Measurements from ENCODE around the gene IL15.
"Not testable (repeated sequence)": the region's sequence is repeated elsewhere in the genome, so short reads cannot be mapped to it uniquely, and the experiment has no call there.

Gene IL15

DNA sequence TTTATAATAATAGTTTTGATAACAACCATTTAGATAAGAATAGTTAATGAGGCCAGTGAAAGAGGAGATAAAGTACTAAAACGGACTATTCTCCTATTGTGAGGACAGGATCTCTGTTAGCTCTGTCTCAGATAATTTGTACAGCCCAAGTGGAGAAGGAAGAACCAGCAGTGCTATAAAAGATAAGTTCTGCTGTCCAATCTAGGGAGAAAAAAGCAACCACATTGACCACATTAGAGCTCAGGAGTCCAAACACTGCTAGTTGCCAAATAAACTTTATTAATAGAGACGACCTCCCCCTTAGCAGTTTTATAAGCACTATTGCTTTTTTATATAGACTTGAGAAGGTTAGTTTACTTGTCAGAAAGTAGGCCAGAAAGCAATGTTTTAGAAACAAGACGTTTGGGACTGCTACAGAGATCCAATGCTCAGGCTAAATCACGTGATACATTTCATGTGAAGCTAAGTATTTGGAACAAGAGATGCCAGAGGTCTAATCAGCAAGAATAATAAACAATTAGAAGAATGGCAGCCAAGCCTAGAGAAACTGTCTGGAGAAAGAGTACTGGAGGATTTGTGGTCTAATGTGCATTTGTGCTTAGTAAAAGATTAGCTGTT is 15.9 kb downstream of the IL15 start:
- DNase-seq: no peak

GRCh38 chr4:141654098-141654497 is 17.7 kb downstream of the IL15 start:
- no peak for DNase-seq

- no peak for DNase-seq
Observed at GRCh38 chr4:141656031-141656430, 19.6 kb downstream of the IL15 start.

DNA sequence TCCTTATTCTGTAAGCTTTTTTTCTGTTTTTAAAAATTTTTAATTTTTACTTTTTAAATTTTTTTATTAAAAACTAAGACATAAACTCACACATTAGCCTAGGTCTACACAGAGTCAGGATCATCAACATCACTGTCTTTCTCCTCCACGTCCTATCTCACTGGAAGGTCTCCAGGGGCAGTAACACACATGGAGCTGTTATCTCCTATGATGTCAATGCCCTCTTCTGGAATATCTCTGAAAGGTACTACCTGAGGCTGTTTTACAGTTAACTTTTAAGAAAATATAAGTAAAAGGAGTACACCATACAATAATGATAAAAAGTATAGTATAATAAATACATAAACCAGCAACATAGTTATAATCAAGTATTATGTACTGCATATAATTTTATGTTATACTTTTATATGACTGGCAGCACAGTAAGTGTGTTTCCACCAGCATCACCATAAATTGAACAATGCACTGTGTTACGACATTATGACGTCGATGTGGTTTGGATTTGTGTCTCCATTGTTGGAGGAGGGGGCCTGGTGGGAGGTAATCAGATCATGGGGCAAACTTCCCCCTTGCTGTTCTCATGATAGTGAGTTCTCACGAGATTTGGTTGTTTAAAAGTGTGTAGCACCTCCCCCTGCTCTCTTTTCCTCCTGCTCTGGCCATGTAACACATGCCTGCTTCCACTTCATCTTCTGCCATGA is 21.3 kb downstream of the IL15 start:
- no peak for DNase-seq

- DNase-seq: no peak
Observed at GRCh38 chr4:141658309-141658708, 21.9 kb downstream of the IL15 start.

GRCh38 chr4:141659539-141659938 is 23.2 kb downstream of the IL15 start:
- no peak for DNase-seq

GRCh38 chr4:141660880-141661279 is 24.5 kb downstream of the IL15 start:
- no peak for DNase-seq

GRCh38 chr4:141668200-141668910 is 32.0 kb downstream of the IL15 start:
- no peak for DNase-seq

DNA sequence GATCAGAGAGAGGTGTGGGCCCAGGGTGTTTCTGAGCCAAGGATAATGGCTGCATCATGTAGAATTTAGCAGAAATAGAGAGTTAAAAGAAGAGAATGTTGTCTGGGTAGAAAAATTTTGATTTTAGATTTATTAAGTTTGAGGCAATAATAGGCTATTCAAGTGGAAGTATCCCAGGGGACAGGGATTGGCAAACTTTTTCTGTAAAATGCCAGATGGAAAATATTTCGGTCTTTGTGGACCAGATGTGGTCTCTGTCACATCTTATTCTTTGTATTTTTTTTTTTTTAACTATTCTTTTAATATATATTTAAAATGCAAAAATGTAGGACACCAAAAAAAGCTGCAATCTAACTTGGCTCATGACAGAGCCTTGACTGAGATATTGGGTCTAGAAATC is 33.1 kb downstream of the IL15 start:
- no peak for DNase-seq

DNA sequence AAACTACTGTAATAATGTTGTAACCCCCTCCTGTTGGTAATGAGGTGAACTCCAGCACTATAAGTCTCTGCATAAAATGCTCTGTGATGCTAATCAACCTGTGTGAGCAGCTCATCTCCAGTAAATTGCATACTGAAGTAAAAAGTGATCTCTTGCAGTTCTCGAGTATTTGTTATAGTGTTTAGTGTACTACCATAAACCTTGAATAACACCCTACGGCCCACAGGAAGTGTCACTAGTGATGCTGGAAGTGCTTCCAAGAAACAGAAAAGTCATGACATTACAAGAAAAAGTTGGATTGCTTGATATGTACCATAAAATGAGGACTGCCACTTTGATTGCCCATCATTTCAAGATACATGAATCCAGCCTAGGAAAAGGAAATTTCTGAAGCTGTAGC is 39.0 kb downstream of the IL15 start:
- no peak for DNase-seq

DNA sequence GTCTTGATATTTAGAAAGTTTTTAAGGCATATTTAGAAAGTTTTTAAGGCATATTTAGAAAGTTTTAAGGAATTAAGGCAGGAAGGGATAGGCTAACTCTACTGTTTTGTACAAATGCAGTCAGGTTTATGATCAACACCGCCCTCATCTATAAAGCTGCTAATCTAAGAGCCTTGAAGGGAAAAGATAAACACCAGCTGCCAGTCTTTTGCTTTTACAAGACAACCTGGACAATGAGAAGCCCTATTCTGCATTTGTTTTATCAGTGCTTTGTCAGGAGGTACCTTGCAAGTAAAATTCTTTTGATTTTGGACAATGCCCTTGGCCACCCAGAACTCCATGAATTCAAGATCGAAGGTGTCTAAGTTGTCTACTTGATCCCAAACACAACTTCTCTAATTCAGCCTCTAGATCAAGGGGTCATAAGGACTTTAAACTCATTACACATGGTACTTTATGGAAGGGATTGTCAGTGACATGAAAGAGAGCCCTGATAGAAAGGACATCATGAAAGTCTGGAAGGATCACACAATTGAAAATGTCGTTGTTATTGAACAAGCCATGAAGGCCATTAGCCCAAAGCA is 39.8 kb downstream of the IL15 start:
- no peak for DNase-seq

GRCh38 chr4:141680060-141680459 is 43.7 kb downstream of the IL15 start:
- DNase-seq: no peak

- DNase-seq: no peak
Observed at GRCh38 chr4:141684785-141685184, 48.4 kb downstream of the IL15 start.

DNA sequence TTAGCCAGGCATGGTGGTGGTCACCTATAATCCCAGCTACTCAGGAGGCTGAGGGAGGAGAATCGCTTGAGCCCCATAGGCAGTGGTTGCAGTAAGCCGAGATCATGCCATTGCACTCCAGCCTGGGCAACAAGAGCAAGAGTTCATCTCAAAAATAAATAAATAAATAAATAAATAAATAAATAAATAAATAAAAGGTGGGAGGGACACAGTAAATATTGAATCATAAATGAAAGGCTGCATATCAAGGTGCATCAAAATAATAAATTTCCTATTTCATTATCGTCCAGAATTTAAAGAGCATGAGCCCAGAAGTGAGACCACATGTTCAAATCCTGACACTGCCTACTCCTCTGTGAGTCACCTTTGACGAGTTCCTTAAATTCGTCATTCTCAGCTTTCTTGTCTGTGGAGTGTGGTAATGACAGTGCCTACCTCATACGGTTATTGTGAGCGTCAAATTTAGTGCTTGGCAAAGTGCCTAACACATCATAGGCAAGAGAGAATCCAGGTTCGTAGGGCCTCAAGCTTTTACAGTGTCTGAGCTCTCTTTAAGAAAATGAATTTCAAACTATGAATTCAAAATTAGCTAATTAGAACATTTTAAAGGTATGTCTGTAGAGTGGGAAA is 49.9 kb downstream of the IL15 start:
- no peak for DNase-seq

DNA sequence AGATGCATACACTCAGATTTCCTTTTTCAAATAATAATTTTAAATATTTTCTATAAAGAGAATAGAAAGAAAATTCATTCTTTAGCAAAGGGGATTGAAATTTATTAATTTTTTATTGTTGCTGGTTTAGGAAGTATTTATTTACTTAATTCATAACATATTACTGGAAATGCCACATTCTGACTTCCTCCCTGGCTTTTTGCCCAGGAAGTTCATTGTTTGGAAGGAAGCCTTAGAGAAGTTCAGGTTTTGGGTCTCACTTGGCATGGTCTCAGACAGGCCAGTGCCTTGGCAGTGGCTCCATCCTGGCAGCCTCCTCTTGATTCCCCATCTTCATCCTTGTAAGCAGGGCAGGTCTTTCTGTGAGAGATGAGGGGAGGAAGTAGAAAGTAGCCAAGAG is 50.5 kb downstream of the IL15 start:
- DNase-seq: no peak

GRCh38 chr4:141689726-141690296 is 53.4 kb downstream of the IL15 start:
- DNase-seq: not testable (repeated sequence)

DNA sequence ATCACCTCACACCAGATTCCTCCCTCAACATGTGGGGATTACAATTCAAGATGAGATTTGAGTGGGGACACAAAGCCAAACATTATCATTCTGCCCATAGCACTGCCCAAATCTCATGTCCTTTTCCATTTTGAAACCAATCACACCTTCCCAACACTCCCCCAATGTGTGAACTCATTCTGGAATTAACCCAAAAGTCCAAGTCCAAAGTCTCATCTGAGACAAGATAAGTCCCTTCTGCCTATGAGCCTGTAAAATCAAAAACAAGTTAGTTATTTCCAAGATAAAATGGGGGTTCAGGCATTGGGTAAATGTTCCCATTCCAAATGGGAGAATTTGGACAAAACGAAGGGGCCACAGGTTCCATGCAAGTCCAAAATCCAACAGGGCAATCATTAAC is 54.9 kb downstream of the IL15 start:
- not testable (repeated sequence) for DNase-seq

DNA sequence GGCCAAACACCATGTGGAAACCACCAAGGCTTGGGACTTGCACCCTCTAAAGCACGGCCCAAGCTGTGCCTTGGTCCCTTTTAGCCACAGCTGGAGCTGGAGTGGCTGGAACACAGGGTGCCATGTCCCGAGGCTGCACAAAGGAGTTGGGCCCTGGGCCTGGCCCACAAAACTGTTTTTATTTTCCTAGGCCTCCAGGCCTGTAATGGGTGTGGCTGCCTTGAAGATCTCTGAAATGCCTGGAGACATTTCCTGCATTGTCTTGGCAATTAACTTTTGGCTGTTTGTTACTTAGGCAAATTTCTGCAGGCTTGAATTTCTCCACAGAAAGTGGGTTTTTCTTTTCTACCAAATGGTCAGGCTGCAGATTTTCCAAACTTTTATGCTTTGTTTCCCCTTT is 55.7 kb downstream of the IL15 start:
- no peak for DNase-seq

DNA sequence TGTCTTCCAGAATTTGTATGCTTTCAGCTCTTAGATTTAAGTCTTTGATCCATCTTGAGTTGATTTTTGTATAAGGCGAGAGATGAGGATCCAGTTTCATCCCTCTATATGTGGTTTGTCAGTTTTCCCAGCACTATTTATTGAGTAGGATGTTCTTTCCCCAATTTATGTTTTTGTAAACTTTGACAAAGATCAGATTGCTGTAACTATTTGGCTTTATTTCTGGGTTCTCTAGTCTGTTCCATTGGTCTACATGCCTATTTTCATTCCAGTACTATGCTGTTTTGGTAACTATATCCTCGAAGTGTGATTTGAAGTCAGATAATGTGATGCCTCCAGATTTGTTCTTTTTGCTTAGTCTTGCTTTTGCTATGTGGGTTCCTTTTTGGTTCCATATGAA is 60.7 kb downstream of the IL15 start:
- no peak for DNase-seq

DNA sequence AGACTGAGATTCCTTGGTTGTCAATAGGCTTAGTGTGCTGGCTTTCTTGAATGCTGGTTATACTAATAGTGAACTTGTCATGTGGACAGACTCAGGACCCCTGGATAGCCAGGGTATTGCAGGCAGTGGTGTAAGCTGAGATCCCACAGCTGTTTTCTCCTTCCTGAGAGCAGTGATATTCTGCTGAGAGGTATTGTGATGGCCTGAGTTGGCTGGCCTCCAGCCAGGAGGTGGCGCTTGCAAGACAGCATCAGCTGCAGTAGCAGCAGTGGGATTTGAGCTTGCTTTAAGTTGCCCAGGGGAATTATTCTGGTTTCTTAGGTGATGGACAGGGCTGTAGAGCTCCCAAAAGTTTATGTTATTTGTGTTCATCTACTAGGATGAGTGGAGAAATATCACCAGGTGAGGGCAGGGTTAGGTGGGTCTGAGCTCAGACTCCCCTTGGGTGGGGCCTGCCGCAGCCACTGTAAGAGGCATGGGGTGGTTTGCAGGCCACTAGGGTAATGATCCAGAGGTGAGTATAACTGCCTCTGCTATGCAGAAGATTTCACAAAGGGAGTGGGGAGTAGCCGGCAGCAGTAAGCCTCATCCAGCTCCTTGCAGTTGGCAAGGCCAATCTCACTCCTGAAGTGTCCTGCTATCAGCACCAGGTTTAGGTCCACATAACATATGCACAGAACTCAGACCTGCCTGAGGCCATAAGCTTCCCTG is 66.2 kb downstream of the IL15 start:
- no peak for DNase-seq

DNA sequence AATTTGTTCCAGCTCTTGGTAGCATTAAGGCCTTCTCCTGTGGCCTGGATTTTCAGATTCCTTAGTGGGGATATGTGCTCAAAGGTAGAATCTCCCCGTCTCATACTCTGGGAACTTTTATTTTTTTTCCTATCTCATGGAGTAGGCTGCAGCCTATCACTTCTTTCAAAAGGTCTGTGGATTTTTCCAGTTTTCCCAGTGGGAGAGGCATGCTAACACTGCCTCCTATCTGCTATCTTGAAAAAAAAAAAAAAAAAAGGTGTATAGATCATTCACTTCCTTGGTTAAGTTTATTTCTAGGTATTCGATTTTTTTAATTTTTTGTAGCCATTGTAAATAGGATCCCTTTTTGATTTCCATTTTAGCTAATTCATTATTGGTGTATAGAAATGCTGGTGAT is 67.1 kb downstream of the IL15 start:
- DNase-seq: no peak

GRCh38 chr4:141705048-141705746 is 68.8 kb downstream of the IL15 start:
- DNase-seq: no peak
